SU-DHL-6 (cell line): ENCODE data around the gene ADRA2B.
A peak's percentile ranks its signal among the peaks of the same experiment; 100 is the strongest.

ENCODE experiments used
- H2AFZ ChIP-seq: fragments of 200-600 bp; sonication (generic); 2 replicates; pipeline ENCODE4 v1.6.1; 2014; ENCODE audit warnings: low read depth, mild to moderate bottlenecking, moderate library complexity, mixed read lengths, antibody characterized with exemption, low read length; ENCODE audit not compliant: severe bottlenecking
- H3F3A ChIP-seq: fragments of 200-600 bp; shearing (Covaris generic); 2 replicates; pipeline ENCODE4 v1.6.0; 2016; ENCODE audit warnings: antibody characterized with exemption, mild to moderate bottlenecking; ENCODE audit not compliant: insufficient read depth
- H3K27ac ChIP-seq: fragments of 200-600 bp; sonication (generic); 2 replicates; pipeline ENCODE4 v1.5.1; 2016; ENCODE audit warnings: low read depth, mild to moderate bottlenecking, low read length, moderate library complexity, mixed read lengths
- H3K27me3 ChIP-seq: fragments of 200-600 bp; sonication (generic), shearing (Covaris generic); 2 replicates; pipeline ENCODE4 v1.6.0; 2014; ENCODE audit warnings: mild to moderate bottlenecking, low read length
- H3K36me3 ChIP-seq: fragments of 200-600 bp; sonication (generic); 2 replicates; pipeline ENCODE4 v1.6.1; 2014; ENCODE audit warnings: mild to moderate bottlenecking, low read length, mixed read lengths
- H3K4me2 ChIP-seq: fragments of 300-600, 200-600 bp; shearing (Covaris generic), sonication (generic); 2 replicates; pipeline ENCODE4 v1.6.0; 2014; ENCODE audit warnings: low read length, low read depth, mild to moderate bottlenecking; ENCODE audit not compliant: poor library complexity, severe bottlenecking
- H3K4me3 ChIP-seq: fragments of 200-600 bp; sonication (generic); 2 replicates; pipeline ENCODE4 v1.5.1; 2014; ENCODE audit warnings: antibody characterized with exemption, low read length, mild to moderate bottlenecking, mixed read lengths; ENCODE audit not compliant: insufficient read depth, poor library complexity, severe bottlenecking
- H3K79me2 ChIP-seq: fragments of 200-600 bp; sonication (generic); 2 replicates; pipeline ENCODE4 v1.6.1; 2014; ENCODE audit warnings: mild to moderate bottlenecking, low read length, moderate library complexity; ENCODE audit not compliant: insufficient read depth
- H3K9ac ChIP-seq: fragments of 200-600 bp; sonication (generic); 2 replicates; pipeline ENCODE4 v1.7.0; 2014; ENCODE audit warnings: mild to moderate bottlenecking, low read length
- H3K9me2 ChIP-seq: fragments of 200-600 bp; sonication (generic); replicated peaks from 2 replicates; pipeline ENCODE4 v1.6.1; 2014; ENCODE audit warnings: low read length; ENCODE audit not compliant: insufficient read depth
- H3K9me3 ChIP-seq: fragments of 200-600 bp; sonication (generic); 2 replicates; pipeline ENCODE4 v1.6.1; 2014; ENCODE audit warnings: low read length, mixed read lengths; ENCODE audit not compliant: insufficient read depth
- H4K20me1 ChIP-seq: fragments of 200-600 bp; sonication (generic); 2 replicates; pipeline ENCODE4 v1.6.1; 2014; ENCODE audit warnings: low read depth, mild to moderate bottlenecking, antibody characterized with exemption, low read length, moderate library complexity, mixed read lengths
- CTCF ChIP-seq: fragments of 200-600 bp; sonication (generic); IDR thresholded peaks from one replicate; pipeline ENCODE4 v1.5.1; 2017; ENCODE audit warnings: antibody characterized with exemption, mild to moderate bottlenecking, low read length, moderate library complexity; ENCODE audit not compliant: insufficient read depth, poor library complexity, severe bottlenecking
- EZH2phosphoT487 ChIP-seq: fragments of 200-600 bp; sonication (generic), shearing (Covaris generic); conservative IDR thresholded peaks from 2 replicates; pipeline ENCODE4 v1.6.1; 2018; ENCODE audit warnings: mild to moderate bottlenecking, antibody characterized with exemption, low read length, moderate library complexity, mixed read lengths

ADRA2B gene

GRCh38 chr2:96150791-96151594 is 34.6 kb upstream of the ADRA2B start:
- H3K9ac ChIP-seq = no peak overlapping the region
- no peak overlapping the region for H2AFZ ChIP-seq
- H3K79me2 ChIP-seq = no peaks in the 10 kb centered on the region
- no peaks in the 10 kb centered on the region for H3K36me3 ChIP-seq
- H3K4me2 ChIP-seq = no peak overlapping the region
- TF ChIP-seq EZH2phosphoT487 (no peak), CTCF (no peak)
- H3K9me2 ChIP-seq = no peaks in the 10 kb centered on the region
- H3K27ac ChIP-seq = no peak overlapping the region
- no peaks in the 10 kb centered on the region for H4K20me1 ChIP-seq
- peaks cover 30% of the 10 kb centered on the region for H3F3A ChIP-seq
- no peaks in the 10 kb centered on the region for H3K9me3 ChIP-seq
- no peak overlapping the region for H3K4me3 ChIP-seq
- H3K27me3 ChIP-seq = no peaks in the 10 kb centered on the region

GRCh38 chr2:96150007-96150640 is 33.8 kb upstream of the ADRA2B start:
- peaks cover 35% of the 10 kb centered on the region for H3F3A ChIP-seq
- H3K4me3 ChIP-seq = no peak overlapping the region
- no peaks in the 10 kb centered on the region for H3K36me3 ChIP-seq
- no peaks in the 10 kb centered on the region for H3K27me3 ChIP-seq
- no peaks in the 10 kb centered on the region for H4K20me1 ChIP-seq
- no peaks in the 10 kb centered on the region for H3K9me3 ChIP-seq
- TF ChIP-seq CTCF = no peak
- TF ChIP-seq EZH2phosphoT487 = no peak
- no peak overlapping the region for H3K9ac ChIP-seq
- H3K27ac ChIP-seq = no peak overlapping the region; the same call in 1 of the 2 replicates
- H2AFZ ChIP-seq = no peak overlapping the region
- no peaks in the 10 kb centered on the region for H3K79me2 ChIP-seq
- no peak overlapping the region for H3K4me2 ChIP-seq
- no peaks in the 10 kb centered on the region for H3K9me2 ChIP-seq

- H3K4me2 ChIP-seq = peak overlapping the region; percentile 90
- peaks cover 6% of the 10 kb centered on the region; the same call in 1 of the 2 replicates for H4K20me1 ChIP-seq
- H3F3A ChIP-seq = peaks cover 35% of the 10 kb centered on the region
- no peaks in the 10 kb centered on the region for H3K9me2 ChIP-seq
- H3K9me3 ChIP-seq = no peaks in the 10 kb centered on the region
- H3K79me2 ChIP-seq = peaks cover 13% of the 10 kb centered on the region
- TF ChIP-seq CTCF = no peak
- TF ChIP-seq EZH2phosphoT487 = no peak
- H3K36me3 ChIP-seq = peaks cover 5% of the 10 kb centered on the region
- H2AFZ ChIP-seq = peak overlapping the region; percentile 21
- H3K9ac ChIP-seq = peak overlapping the region; percentile 98
- H3K4me3 ChIP-seq = peak overlapping the region; percentile 21
- H3K27ac ChIP-seq = peak overlapping the region; percentile 98
- no peaks in the 10 kb centered on the region for H3K27me3 ChIP-seq
Observed at GRCh38 chr2:96148410-96149217, 32.2 kb upstream of the ADRA2B start.
